Stimulated activated naive CD8-positive, alpha-beta T cell treated with anti-CD3 and anti-CD28 coated beads, Interleukin-15, Interleukin-2, amounts not matched to agents 100 ng/mL and 50 ng/mL, for 24 hours (primary cell): ENCODE data around the gene ANTXR2.

ENCODE experiments used
- H3K27ac Mint-ChIP-seq: one replicate; pipeline ENCODE4 v1.8.0; 2021; ENCODE audit warnings: mild to moderate bottlenecking, mixed read lengths
- H3K27me3 Mint-ChIP-seq: one replicate; pipeline ENCODE4 v1.8.0; 2021; ENCODE audit warnings: mixed read lengths
- H3K36me3 Mint-ChIP-seq: one replicate; pipeline ENCODE4 v1.8.0; 2021; ENCODE audit warnings: low read depth, mixed read lengths
- H3K4me1 Mint-ChIP-seq: one replicate; pipeline ENCODE4 v1.8.0; 2021; ENCODE audit warnings: low read depth, mixed read lengths
- H3K4me3 Mint-ChIP-seq: one replicate; pipeline ENCODE4 v1.8.0; 2021; ENCODE audit warnings: mild to moderate bottlenecking, mixed read lengths
- H3K9me3 Mint-ChIP-seq: one replicate; pipeline ENCODE4 v1.8.0; 2021; ENCODE audit warnings: mixed read lengths

Gene ANTXR2

GRCh38 chr4:80079255-80079923 is 6.4 kb upstream of the ANTXR2 start:
- Mint-ChIP-seq H3K27ac (no peak overlapping the region), H3K36me3 (no peaks in the 10 kb centered on the region), H3K9me3 (no peaks in the 10 kb centered on the region), H3K4me3 (no peak overlapping the region), H3K4me1 (peaks cover 53% of the 10 kb centered on the region), H3K27me3 (no peaks in the 10 kb centered on the region)

GRCh38 chr4:80078346-80079092 is 5.5 kb upstream of the ANTXR2 start:
- no peaks in the 10 kb centered on the region for H3K9me3 Mint-ChIP-seq
- no peaks in the 10 kb centered on the region for H3K36me3 Mint-ChIP-seq
- H3K4me1 Mint-ChIP-seq = peaks cover 62% of the 10 kb centered on the region
- no peak overlapping the region for H3K4me3 Mint-ChIP-seq
- H3K27me3 Mint-ChIP-seq = no peaks in the 10 kb centered on the region
- H3K27ac Mint-ChIP-seq = no peak overlapping the region

- H3K27ac Mint-ChIP-seq = no peak overlapping the region
- no peak overlapping the region for H3K4me3 Mint-ChIP-seq
- H3K27me3 Mint-ChIP-seq = no peaks in the 10 kb centered on the region
- H3K9me3 Mint-ChIP-seq = no peaks in the 10 kb centered on the region
- peaks cover 68% of the 10 kb centered on the region for H3K4me1 Mint-ChIP-seq
- no peaks in the 10 kb centered on the region for H3K36me3 Mint-ChIP-seq
Measured at GRCh38 chr4:80077639-80078038, 4.6 kb upstream of the ANTXR2 start.

GRCh38 chr4:80076681-80077080 is 3.7 kb upstream of the ANTXR2 start:
- H3K4me3 Mint-ChIP-seq = no peak overlapping the region
- H3K4me1 Mint-ChIP-seq = peaks cover 71% of the 10 kb centered on the region

GRCh38 chr4:80075995-80076675 is 3.1 kb upstream of the ANTXR2 start:
- H3K27me3 Mint-ChIP-seq = no peaks in the 10 kb centered on the region
- peaks cover 74% of the 10 kb centered on the region for H3K4me1 Mint-ChIP-seq
- peaks cover 5% of the 10 kb centered on the region for H3K36me3 Mint-ChIP-seq
- no peaks in the 10 kb centered on the region for H3K9me3 Mint-ChIP-seq
- no peak overlapping the region for H3K4me3 Mint-ChIP-seq
- H3K27ac Mint-ChIP-seq = peak overlapping the region; percentile 54

More at GRCh38 chr4:80076681-80077080, 3.7 kb upstream of the ANTXR2 start:
- H3K27ac Mint-ChIP-seq = peak overlapping the region; percentile 54
- no peaks in the 10 kb centered on the region for H3K9me3 Mint-ChIP-seq
- H3K27me3 Mint-ChIP-seq = no peaks in the 10 kb centered on the region
- peaks cover 2% of the 10 kb centered on the region for H3K36me3 Mint-ChIP-seq

GRCh38 chr4:80074651-80075050 is 1.6 kb upstream of the ANTXR2 start:
- peaks cover 10% of the 10 kb centered on the region for H3K36me3 Mint-ChIP-seq
- H3K4me3 Mint-ChIP-seq = no peak overlapping the region
- H3K27me3 Mint-ChIP-seq = no peaks in the 10 kb centered on the region
- H3K27ac Mint-ChIP-seq = peak overlapping the region; percentile 43
- no peaks in the 10 kb centered on the region for H3K9me3 Mint-ChIP-seq
- H3K4me1 Mint-ChIP-seq = peaks cover 89% of the 10 kb centered on the region

- Mint-ChIP-seq H3K4me1 (peaks cover 91% of the 10 kb centered on the region), H3K9me3 (no peaks in the 10 kb centered on the region), H3K4me3 (no peak overlapping the region), H3K36me3 (peaks cover 15% of the 10 kb centered on the region), H3K27me3 (no peaks in the 10 kb centered on the region), H3K27ac (peak overlapping the region; percentile 86)
Measured at GRCh38 chr4:80074069-80074468, 1.0 kb upstream of the ANTXR2 start.

- Mint-ChIP-seq H3K9me3 (no peaks in the 10 kb centered on the region), H3K4me3 (peak overlapping the region; percentile 93), H3K4me1 (peaks cover 87% of the 10 kb centered on the region), H3K27ac (peak overlapping the region; percentile 86), H3K27me3 (no peaks in the 10 kb centered on the region), H3K36me3 (peaks cover 17% of the 10 kb centered on the region)
Measured at GRCh38 chr4:80073473-80074008, 512 bp upstream of the ANTXR2 start.

- peaks cover 74% of the 10 kb centered on the region for H3K4me1 Mint-ChIP-seq
- H3K27me3 Mint-ChIP-seq = no peaks in the 10 kb centered on the region
- H3K4me3 Mint-ChIP-seq = peak overlapping the region; percentile 93
- H3K36me3 Mint-ChIP-seq = peaks cover 28% of the 10 kb centered on the region
- H3K9me3 Mint-ChIP-seq = no peaks in the 10 kb centered on the region
- H3K27ac Mint-ChIP-seq = peak overlapping the region; percentile 94
Measured at GRCh38 chr4:80072228-80072743, 743 bp downstream of the ANTXR2 start.

GRCh38 chr4:80071604-80072227 is 1.3 kb downstream of the ANTXR2 start:
- Mint-ChIP-seq H3K27me3 (no peaks in the 10 kb centered on the region), H3K9me3 (no peaks in the 10 kb centered on the region), H3K4me1 (peaks cover 70% of the 10 kb centered on the region), H3K4me3 (peak overlapping the region; percentile 93), H3K27ac (peak overlapping the region; percentile 94), H3K36me3 (peaks cover 31% of the 10 kb centered on the region)

GRCh38 chr4:80070880-80071603 is 2.0 kb downstream of the ANTXR2 start:
- Mint-ChIP-seq H3K4me3 (peak overlapping the region; percentile 93), H3K4me1 (peaks cover 64% of the 10 kb centered on the region), H3K27ac (peak overlapping the region; percentile 94), H3K9me3 (no peaks in the 10 kb centered on the region), H3K36me3 (peaks cover 37% of the 10 kb centered on the region), H3K27me3 (no peaks in the 10 kb centered on the region)

- H3K9me3 Mint-ChIP-seq = no peaks in the 10 kb centered on the region
- peaks cover 42% of the 10 kb centered on the region for H3K36me3 Mint-ChIP-seq
- H3K4me1 Mint-ChIP-seq = peaks cover 59% of the 10 kb centered on the region
- H3K4me3 Mint-ChIP-seq = peak overlapping the region; percentile 56
- H3K27ac Mint-ChIP-seq = peak overlapping the region; percentile 71
- no peaks in the 10 kb centered on the region for H3K27me3 Mint-ChIP-seq
Measured at GRCh38 chr4:80069837-80070731, 2.9 kb downstream of the ANTXR2 start.

- no peaks in the 10 kb centered on the region for H3K27me3 Mint-ChIP-seq
- peak overlapping the region; percentile 49 for H3K4me3 Mint-ChIP-seq
- H3K27ac Mint-ChIP-seq = peak overlapping the region; percentile 29
- H3K9me3 Mint-ChIP-seq = no peaks in the 10 kb centered on the region
- peaks cover 51% of the 10 kb centered on the region for H3K4me1 Mint-ChIP-seq
- H3K36me3 Mint-ChIP-seq = peaks cover 45% of the 10 kb centered on the region
Measured at GRCh38 chr4:80069108-80069836, 3.8 kb downstream of the ANTXR2 start.
